ENCODE results near the gene SNPH. TPM values are rescaled to one million over a fixed set of nuclear protein-coding genes. Genes with fewer than 3 reads are reported as not detected.

Gene SNPH
- total and polyA plus RNA-seq, 2 of the 4 experiments (the other 2 are of a cell fraction) = 3.1 to 4.5 TPM

DNA sequence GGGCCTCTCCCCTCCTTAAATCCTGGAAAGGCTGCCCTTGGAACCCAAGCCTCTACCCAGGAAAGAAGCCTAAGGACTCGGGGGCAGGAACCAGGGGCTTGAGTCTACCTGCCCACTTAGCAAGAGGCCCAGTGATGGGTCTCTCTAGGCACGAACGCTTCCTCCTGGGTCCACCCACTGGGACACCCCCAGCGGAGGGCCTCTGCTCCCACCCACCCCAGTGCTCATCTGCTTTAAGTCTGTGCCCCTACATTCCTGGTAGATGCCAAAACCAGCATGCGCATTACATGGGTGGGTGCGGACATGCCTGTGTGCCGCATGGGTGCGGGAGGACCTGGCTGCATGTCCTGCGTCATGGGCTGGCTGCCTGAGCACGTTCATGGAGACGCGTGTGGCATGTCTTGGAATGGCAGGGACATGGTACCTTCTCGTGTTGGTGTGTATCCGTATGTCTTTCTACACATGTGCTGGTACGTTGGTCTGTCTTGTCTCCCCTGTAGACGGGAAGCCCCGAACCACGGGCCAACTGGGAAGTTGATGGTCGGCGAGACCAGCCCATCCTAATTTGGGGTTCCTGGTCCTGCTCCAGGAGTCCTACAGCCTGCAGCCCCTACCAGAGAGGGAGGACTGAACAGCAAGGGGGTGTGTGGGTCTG lies 29.3 kb downstream of the SNPH start:
- H3K56ac ChIP-seq (ENCODE audit: extremely low read depth, insufficient read depth, low read length) = no peak overlapping the region
- ChIA-PET POLR2A (ENCODE audit: unreplicated experiment) (no interaction called here), CTCF (no interaction called here)
- TF ChIP-seq SMC3 (IDR thresholded peaks at IDR 0.05; ENCODE audit: low read depth, low read length) = no peak
- TF ChIP-seq, protein P1, sequence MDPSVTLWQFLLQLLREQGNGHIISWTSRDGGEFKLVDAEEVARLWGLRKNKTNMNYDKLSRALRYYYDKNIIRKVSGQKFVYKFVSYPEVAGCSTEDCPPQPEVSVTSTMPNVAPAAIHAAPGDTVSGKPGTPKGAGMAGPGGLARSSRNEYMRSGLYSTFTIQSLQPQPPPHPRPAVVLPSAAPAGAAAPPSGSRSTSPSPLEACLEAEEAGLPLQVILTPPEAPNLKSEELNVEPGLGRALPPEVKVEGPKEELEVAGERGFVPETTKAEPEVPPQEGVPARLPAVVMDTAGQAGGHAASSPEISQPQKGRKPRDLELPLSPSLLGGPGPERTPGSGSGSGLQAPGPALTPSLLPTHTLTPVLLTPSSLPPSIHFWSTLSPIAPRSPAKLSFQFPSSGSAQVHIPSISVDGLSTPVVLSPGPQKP (IDR thresholded peaks at IDR 0.05; ENCODE audit: borderline replicate concordance, low read depth, low read length) = no peak
- no peak for TF ChIP-seq NFE2L2 (IDR thresholded peaks at IDR 0.05; ENCODE audit: low read depth, low read length)
- TF ChIP-seq RAD21 (IDR thresholded peaks at IDR 0.05; ENCODE audit: low read length) = no peak
- TF ChIP-seq CEBPB (IDR thresholded peaks at IDR 0.05; ENCODE audit: low read depth, low read length) = no peak
- no peak for TF ChIP-seq MXI1 (IDR thresholded peaks at IDR 0.05; ENCODE audit: borderline replicate concordance, low read depth, low read length)
- TF ChIP-seq FOS (IDR thresholded peaks at IDR 0.05; ENCODE audit: low read depth, low read length) = no peak
- no peak for TF ChIP-seq MAZ (IDR thresholded peaks at IDR 0.05; ENCODE audit: borderline replicate concordance, low read depth, low read length)
- no peak for TF ChIP-seq POLR2A (IDR thresholded peaks at IDR 0.05; ENCODE audit: low read depth, low read length)
- no peaks in the 10 kb centered on the region for H3K27me3 ChIP-seq (ENCODE audit: control insufficient read depth, insufficient read depth, low read length)
- no peak for ATAC-seq (ENCODE audit: low read depth)
- H2BK120ac ChIP-seq (ENCODE audit: low read depth, low read length) = no peak overlapping the region
- peaks cover under 1% of the 10 kb centered on the region for H3K4me1 ChIP-seq (ENCODE audit: control insufficient read depth, insufficient read depth, low read length)
- no peak overlapping the region for H2AK5ac ChIP-seq (ENCODE audit: low read depth, low read length)
- no peak overlapping the region for H4K8ac ChIP-seq (ENCODE audit: low read depth in 2 of 2, low read length in 2 of 2)
- peaks cover 1% of the 10 kb centered on the region; the same call in 1 of the 2 replicates for H3K36me3 ChIP-seq (ENCODE audit: control insufficient read depth, insufficient read depth, low read length)
- BruUV-seq (replicated peaks) = no TSS peak
- intact Hi-C loops (cut with micrococcal nuclease) = no loop called here
- no peak overlapping the region for H2BK5ac ChIP-seq (ENCODE audit: low read depth, low read length, poor library complexity, severe bottlenecking)
- no peaks in the 10 kb centered on the region for H3K9me3 ChIP-seq (ENCODE audit: control insufficient read depth, insufficient read depth, low read length)
- no peak overlapping the region for H2BK15ac ChIP-seq (ENCODE audit: low read depth, low read length)
- no peak overlapping the region for H3K9ac ChIP-seq (ENCODE audit: low read depth, low read length)
- no peak overlapping the region for H4K91ac ChIP-seq (ENCODE audit: insufficient read depth, low read depth, low read length)
- DNase-seq = no peak
- H3K79me1 ChIP-seq (ENCODE audit: low read depth in 1 of 2, low read length in 2 of 2) = peaks cover 5 to 27% of the 10 kb centered on the region in 2 experiments; a peak in 3 of 4 replicates
- dilution Hi-C loops (cut with HindIII; ENCODE audit: low sequenced_read_pairs, unreplicated experiment) = no loop called here
- no peak overlapping the region for H4K5ac ChIP-seq (ENCODE audit: low read depth, low read length)
- H3K14ac ChIP-seq (replicated peaks; ENCODE audit: low read depth, low read length) = no peak overlapping the region
- H4K20me1 ChIP-seq (ENCODE audit: insufficient read depth, low read length) = peaks cover 27% of the 10 kb centered on the region
- no peak overlapping the region for H2BK20ac ChIP-seq (ENCODE audit: low read depth, low read length)
- H2AFZ ChIP-seq (replicated peaks; ENCODE audit: low read length, poor library complexity) = no peak overlapping the region
- peaks cover 43% of the 10 kb centered on the region for H3K9me1 ChIP-seq (ENCODE audit: insufficient read depth, low read length)
- 100% methylated on average over 7 of the region's 20 CpGs; no CpG with 5 or more reads in 1 of the 2 experiments for WGBS, 2 experiments (ENCODE audit: extremely low coverage in 2 of 2, insufficient read length in 1 of 2)
- no peak overlapping the region for H3K4me3 ChIP-seq (ENCODE audit: insufficient read depth, low read depth, low read length)
- no peak overlapping the region for H3K27ac ChIP-seq (ENCODE audit: insufficient read depth, low read length)
- in situ Hi-C loops (cut with MboI; ENCODE audit: low sequenced_read_pairs) = no loop called here
- no peak overlapping the region for H3K4ac ChIP-seq (ENCODE audit: low read depth, low read length)
- H3K18ac ChIP-seq (ENCODE audit: low read depth, low read length) = no peak overlapping the region
- H3K4me2 ChIP-seq (ENCODE audit: low read depth, low read length) = no peak overlapping the region
- no peak overlapping the region for H2AK9ac ChIP-seq (replicated peaks; ENCODE audit: low read depth, low read length, poor library complexity)
- no peak overlapping the region for H3K23ac ChIP-seq (ENCODE audit: low read depth, low read length)

All from IMR-90 (cell line).